SIG-M5 treated with dmso at 0.1 percent for 504 hours (cell line): ENCODE results near the gene USH2A.
A peak's percentile ranks its signal among the peaks of the same experiment; 100 is the strongest.

Experiments used
- DNase-seq: peaks from one replicate; lab custom pipeline; 2025; ENCODE audit not compliant: unreplicated experiment; lab: John Stamatoyannopoulos, UW

The USH2A gene, protein sequence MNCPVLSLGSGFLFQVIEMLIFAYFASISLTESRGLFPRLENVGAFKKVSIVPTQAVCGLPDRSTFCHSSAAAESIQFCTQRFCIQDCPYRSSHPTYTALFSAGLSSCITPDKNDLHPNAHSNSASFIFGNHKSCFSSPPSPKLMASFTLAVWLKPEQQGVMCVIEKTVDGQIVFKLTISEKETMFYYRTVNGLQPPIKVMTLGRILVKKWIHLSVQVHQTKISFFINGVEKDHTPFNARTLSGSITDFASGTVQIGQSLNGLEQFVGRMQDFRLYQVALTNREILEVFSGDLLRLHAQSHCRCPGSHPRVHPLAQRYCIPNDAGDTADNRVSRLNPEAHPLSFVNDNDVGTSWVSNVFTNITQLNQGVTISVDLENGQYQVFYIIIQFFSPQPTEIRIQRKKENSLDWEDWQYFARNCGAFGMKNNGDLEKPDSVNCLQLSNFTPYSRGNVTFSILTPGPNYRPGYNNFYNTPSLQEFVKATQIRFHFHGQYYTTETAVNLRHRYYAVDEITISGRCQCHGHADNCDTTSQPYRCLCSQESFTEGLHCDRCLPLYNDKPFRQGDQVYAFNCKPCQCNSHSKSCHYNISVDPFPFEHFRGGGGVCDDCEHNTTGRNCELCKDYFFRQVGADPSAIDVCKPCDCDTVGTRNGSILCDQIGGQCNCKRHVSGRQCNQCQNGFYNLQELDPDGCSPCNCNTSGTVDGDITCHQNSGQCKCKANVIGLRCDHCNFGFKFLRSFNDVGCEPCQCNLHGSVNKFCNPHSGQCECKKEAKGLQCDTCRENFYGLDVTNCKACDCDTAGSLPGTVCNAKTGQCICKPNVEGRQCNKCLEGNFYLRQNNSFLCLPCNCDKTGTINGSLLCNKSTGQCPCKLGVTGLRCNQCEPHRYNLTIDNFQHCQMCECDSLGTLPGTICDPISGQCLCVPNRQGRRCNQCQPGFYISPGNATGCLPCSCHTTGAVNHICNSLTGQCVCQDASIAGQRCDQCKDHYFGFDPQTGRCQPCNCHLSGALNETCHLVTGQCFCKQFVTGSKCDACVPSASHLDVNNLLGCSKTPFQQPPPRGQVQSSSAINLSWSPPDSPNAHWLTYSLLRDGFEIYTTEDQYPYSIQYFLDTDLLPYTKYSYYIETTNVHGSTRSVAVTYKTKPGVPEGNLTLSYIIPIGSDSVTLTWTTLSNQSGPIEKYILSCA (N-terminal part only)

DNA sequence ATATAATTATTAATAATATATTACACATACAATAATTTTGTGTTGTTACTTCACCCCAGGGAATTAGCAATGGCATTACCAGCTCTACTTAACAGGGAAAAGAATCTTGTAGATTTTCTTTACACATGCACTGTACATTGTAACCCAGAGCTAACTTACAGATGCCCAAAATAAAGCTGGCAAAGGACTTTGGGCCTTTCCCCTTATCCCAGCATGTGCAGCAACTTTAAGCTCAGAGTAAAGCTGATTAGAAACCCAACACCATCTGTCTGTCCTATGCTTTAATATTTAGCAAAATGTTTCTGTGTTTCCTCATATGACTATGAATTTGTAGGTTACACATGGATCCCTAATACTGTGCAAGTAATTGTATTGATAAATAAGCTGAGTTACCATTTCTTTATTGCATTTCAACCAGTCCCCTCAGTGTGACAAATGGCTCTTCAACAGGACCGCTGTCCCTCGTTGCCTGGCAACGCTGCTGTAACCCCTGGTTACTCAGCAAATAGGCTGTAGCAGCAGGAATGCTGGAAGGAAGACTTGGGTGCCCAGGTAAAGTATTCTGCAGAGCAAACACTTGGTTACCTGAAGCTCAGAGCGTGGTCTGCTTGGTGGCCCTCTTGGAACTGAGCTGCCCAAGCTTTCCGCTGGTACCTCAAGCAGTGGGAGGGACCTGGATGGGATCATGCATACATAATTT lies at the start of gene USH2A:
Gene USH2A, minus strand, starts transcription at position 628 of the 700 bp plus-strand sequence. CDS start 1,112 bp downstream, outside the sequence.
- DNase-seq = no peak

DNA sequence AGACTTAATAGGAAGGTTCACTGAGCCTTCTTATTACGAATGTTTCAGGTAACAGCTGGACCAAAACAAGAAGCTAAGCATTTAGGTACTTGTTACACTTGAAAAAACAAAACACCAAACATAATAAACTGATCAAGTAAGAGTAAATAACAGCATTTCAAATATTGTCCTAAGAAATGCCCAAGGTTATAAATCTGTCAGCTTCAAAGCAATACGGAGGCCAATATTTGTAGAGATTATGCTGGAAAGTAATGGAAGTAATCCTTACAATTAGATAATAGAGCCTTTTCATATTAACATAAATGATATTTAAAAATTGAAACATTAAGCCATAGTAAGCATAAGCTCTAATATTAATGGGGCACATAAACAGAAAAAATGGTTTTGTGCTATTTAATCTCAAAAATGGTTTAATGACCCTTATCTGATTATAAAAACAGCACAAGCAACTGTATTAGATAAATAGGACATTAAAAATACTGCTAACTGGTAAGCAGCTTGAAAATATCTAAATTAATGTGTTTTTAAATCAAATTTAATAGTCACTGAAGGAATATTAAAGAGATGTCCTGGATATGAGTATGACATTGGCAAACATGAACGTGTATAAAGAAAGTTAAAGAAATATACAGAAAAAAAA lies 43.0 kb upstream of the USH2A start:
- no peak for DNase-seq

DNA sequence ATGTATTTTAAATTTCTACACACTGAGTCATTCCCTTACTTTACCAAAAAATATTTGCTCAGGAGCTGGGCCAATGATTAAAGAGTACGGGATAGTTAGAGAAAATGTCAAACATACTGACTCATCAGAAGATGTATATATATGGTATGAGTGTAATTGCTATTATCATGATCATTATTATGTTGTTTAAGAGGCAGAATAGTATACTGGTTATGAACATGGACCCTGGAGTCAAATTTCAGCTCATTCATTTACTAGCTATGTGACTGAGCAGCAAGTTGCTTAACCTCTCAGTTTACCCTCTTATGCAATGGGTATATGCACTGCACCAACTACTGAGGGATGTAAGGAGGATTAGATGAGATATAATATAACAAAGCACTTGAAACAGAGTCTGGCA lies 41.2 kb upstream of the USH2A start:
- DNase-seq = peak; percentile 24

DNA sequence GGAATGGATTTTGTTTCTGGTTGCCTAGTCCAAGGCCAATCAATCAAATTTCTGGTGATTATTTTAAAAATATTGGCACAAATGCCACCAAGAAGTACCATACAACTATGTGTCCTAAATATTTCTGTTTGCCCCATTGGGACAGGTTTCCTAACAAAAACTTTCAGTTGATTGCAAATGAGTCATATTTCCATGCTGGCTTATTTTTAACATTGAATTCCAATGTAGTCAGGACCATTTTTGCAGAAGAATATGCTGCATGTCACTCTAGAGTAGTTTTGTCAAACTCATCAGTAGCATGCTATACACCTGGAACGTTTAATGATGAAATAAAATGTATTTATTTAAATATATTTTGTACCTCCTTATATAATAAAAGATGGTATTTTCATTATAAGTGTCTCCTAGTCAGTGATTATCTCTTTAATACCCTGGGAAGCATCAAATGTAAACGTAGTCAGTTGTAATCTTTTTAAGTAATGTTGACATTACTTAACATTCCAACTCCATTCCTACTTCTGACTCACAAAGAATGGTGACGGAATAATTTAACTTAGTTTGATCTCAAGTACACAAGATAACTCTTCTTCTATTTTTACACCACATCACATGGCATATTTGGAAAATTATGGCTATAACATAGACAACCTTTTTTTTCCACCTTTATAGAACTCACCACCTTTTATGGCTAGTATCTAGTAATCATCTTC lies 39.0 kb upstream of the USH2A start:
- DNase-seq = no peak

DNA sequence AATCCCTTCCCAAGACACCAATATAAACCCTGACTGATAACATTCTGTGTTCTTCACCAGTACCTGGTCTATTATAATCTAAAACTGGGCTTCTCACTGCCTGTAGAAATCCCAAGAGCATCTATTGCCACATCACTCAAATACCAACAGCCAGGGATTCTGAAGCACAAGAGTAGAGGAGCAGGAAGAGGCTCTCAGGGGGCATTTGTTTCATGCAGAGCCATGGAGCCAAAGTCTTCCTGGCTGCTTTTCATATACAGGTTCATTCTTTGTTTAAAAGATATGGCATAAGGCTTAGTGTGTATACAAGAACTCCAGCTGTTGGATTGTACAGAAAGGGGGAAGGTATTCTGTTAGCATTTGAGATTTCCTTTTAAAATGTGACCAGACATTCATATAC lies 38.2 kb upstream of the USH2A start:
- DNase-seq = no peak

DNA sequence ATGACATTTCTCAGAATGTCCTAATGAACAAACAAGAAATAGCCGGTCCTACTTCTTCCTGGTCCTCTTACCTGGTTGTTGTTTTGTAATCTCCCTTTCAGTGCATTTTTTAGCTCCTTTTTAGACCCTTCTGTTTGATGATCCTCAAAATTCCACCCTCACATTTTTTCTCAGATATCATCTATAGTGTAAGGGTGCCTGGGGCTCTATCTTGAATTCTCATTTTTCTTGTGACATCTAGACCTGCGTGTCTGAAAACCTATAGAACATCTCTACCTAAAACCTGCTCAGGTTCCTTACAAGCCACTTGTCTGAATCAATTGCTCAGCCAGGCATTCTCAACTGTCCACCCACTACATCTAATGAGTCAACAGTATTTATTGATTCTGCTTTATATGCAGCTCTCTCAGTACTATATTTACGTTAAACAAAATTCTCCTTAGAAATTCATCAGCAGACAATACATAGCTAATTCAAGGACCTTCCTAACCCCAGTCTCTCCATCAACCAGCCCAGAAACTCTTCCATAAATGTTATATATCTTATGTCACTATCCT lies 36.5 kb upstream of the USH2A start:
- DNase-seq = no peak

DNA sequence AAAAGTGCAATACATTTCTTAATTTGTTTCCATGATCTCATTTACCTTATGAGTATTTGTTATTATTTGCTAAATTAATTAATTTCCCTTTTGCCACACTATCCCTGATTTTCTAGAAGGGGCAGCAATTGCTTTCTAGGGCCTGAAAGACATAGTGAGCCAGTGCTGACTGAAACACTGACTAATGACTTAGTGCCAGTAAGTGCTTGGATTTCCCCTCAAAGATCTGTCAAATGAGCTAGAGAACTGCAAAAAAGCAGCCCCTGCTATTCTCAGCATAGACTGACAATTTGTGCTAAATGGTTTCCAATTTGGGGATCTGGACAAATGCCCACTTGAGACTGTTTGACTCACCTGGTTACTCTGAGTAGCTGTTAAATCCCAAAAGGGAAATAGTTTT lies 35.6 kb upstream of the USH2A start:
- DNase-seq = no peak

DNA sequence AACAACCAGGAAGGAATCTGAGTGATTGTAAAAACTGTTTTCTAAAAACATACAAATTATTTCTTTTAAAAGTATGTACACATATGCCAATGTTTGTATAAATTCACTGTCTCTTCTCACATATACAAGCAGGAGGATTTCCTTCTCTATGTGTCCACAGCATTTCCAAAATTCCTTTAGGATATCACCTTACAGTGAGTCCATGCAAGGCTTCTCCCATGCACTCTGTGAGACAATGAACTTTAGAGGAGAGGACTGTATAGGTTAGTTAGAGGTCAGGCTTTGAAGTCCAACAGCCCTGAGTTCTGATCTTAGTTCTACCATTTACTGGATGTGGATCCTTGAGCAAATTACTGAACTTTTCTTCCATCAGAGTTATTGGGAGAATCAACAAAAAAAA lies 34.1 kb upstream of the USH2A start:
- DNase-seq = no peak

DNA sequence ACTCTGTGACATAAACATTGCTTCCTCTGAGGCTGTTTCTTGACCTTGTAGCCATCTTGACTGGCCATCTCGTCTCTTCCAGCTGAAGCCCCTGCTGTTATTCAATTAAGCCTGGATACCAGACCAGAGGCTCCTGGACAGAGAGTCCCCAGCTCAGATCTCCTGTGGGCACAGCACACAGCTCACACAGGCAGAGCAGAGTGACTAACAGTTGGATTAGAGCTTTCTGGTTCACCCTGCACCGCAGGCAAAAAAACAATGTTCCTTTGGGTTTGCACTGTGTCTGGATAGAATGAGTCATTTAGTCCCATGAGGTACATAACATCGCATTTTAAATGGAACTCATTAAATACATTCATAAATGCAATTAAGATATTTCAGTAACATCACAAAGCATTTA lies 33.4 kb upstream of the USH2A start:
- DNase-seq = no peak

DNA sequence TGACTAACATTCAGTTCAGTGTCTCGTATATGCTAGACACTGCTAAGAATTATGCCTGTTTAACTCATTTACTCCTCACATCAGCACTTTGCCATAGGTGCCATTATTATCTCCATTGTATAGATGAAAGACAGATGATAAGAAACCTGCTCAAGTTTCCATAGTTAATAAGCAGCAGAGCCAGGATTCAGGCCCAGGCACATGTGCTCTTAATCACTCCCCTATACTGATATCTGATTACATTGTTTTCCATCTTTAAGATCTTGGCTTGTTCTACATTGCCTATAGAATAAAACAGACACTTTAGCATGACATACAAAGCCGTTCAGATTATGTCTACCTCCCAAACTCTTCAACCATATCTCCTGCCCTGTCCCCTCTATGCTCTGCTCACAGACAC lies 30.5 kb upstream of the USH2A start:
- DNase-seq = no peak

DNA sequence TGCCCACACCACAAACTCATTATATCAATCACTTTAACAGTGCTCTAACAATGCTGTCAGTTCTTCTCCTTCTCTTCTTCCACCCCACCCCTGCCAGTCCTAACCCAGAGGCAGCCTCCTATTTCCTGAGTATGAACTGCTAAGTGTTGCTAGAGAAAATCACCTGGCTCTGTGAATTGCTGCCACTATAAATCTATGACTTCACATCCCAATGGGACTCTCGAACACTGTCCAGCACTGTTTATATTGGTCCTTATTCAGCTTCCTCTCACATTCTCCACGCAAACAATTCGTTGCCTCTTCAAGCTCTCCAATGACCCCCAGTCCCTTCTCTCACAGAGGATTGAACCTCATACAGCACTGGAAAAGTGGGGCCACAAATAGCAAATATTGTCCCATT lies 27.0 kb upstream of the USH2A start:
- no peak for DNase-seq

DNA sequence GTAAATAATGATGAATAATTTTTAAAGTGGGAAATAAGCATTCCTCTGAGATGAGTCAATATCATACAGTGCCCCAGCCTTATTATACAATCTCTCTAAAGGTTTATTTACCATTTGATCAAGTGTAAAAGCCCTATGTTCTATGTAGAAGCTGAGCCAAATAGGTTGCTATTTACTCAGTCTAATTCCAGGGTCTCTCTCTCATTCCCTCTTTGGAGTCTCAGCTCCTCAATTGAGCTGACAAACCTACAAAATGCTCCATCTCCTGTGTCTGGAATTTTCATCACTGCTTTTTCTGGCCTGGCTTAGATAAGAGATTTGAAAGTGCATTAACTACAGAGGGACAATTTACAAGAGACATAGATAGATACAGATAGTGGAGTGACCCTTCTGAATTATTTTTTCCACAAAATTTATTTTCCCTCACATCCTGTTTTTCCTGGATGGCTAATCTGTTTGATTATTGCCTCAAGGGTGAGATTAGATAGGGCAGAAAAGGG lies 24.8 kb upstream of the USH2A start:
- no peak for DNase-seq

DNA sequence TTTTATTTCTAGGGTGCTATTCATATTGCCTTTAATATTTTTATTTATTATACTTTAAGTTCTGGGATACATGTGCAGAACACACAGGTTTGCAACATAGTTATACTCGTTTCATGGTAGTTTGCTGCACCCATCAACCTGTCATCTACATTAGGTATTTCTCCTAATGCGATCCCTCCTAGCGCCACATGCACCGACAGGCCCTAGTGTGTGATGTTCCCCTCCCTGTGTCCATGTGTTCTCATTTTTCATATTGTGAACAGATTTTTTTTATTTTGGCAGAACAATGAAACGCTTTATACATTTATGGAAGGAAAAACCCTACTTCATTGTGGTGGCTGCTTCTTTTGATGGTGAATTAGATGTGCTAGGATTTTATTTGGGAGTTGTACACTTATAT lies 14.4 kb upstream of the USH2A start:
- DNase-seq = no peak

DNA sequence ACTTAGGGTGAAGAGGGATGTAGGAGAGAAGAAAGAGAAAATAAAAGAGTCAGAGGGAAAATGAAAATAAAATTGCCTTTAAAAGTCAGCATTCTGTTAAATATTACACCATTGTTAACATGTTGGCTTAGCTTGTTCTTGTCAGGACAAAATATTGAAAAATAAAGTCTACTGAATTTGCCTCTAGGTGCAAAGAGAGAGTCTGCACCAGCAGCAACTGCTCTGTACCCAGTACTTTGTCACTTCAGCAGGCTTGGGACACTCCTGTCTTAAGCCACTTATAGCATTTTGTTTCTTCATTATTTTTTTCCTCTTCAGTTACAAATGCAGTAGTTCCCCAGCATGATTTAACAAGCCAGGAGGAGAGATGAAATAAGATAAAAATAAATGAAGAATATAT lies 11.0 kb upstream of the USH2A start:
- DNase-seq = no peak

DNA sequence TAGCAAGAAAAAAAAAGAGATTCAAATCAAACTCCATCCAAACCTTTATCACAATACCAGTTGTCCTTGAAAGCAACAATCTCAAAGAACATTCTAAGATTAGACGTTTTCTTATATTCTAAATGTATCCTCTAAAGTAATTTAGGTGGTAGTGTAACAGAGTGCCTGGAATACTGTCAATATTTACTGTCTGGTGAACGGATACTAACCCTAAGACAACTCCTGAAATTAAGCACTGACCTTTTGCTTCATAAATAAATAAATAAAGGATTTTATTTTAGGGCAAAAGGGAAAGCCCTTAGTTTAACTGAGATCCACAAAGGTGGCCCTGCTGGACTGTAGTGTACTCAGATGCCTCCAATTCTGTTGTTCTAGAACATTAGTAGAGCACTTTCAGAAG lies 9.9 kb upstream of the USH2A start:
- DNase-seq = no peak

DNA sequence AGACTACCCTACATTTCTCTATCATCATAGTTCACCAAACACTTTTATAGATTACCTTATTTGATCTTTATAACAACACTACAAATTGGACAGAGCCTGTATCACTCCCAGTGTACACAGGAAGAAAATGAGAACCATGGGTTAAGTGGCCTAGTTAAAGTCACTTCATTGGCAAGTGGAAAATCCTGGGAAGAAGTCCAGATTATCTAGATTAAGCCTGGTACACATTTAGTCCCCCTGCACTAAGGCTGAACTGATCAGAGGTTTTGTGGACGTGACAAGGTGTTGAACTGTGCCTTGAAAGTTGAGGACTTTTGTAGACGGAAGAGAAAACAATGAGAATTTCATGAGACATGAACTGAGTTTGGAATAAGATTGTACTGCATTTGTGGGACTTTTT lies 7.5 kb upstream of the USH2A start:
- DNase-seq = no peak

DNA sequence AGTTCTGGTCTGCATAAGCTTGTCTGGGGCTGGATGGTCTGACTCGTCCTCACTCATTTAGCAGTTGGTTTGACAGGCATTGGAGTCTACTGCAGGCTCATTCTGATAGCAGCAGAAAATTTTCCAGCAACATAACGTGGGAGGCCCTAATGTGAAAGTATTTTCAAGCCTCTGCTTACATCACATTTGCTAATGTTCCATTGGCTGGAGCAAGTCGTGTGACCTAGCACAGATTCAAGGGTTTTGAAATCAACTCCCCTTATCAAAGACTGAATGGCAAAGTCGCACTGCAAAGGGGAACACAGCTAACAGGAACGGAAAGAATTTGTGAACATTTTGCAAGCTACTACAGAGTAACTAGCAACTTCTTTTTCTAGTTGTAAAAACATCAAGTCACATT lies 2.3 kb upstream of the USH2A start:
- no peak for DNase-seq

DNA sequence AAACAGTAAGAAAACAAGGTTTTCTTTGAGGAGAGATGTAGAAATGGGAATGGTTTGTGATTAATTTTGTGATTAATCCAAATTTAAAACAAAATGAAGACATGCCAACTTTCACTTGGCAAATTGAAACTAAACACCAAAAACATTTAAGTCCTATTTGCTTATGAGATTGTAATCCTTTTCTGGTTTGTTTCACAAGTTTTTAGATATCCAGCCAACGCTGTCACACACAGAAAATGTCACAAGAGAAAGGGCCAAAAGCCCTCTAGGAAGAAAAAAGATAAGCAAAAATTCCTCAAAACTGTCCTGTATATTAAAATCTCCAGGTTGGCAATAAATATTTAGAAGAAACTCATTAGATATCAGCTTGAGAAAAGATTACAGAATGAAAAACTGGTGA lies 2.5 kb downstream of the USH2A start:
- DNase-seq = no peak

DNA sequence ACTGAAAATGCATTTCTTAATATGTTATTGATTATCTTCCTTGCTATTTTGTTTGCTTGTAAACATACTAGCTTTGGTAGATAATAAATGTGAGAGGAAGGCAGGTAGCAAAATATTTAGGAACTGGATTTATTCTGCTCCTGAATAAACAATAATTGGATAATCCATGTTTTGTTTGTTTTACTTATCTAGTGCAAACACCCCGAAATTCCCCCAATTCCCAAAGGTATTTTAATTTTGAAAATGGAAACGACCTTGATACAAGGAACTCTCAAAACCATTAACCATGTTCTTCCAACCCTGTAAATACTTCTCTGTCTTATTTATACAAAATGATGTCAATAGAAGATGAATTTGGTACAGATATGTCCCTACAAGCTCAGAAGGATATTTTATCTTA lies 3.0 kb downstream of the USH2A start:
- no peak for DNase-seq
